ENCODE data around the gene VEGFD.
A peak's percentile ranks its signal among the peaks of the same experiment; 100 is the strongest.

VEGFD gene

GRCh38 chrX:15334561-15334960 lies 49.7 kb downstream of the VEGFD start:
- H3K4me3 ChIP-seq (ENCODE audit: low read depth, low read length) = peak overlapping the region; percentile 78
- DNase-seq (ENCODE audit: low read depth) = peak; percentile 30
- TF ChIP-seq, protein P1, sequence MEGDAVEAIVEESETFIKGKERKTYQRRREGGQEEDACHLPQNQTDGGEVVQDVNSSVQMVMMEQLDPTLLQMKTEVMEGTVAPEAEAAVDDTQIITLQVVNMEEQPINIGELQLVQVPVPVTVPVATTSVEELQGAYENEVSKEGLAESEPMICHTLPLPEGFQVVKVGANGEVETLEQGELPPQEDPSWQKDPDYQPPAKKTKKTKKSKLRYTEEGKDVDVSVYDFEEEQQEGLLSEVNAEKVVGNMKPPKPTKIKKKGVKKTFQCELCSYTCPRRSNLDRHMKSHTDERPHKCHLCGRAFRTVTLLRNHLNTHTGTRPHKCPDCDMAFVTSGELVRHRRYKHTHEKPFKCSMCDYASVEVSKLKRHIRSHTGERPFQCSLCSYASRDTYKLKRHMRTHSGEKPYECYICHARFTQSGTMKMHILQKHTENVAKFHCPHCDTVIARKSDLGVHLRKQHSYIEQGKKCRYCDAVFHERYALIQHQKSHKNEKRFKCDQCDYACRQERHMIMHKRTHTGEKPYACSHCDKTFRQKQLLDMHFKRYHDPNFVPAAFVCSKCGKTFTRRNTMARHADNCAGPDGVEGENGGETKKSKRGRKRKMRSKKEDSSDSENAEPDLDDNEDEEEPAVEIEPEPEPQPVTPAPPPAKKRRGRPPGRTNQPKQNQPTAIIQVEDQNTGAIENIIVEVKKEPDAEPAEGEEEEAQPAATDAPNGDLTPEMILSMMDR (conservative IDR thresholded peaks at IDR 0.05; ENCODE audit: low read depth, low read length) = no peak

DNA sequence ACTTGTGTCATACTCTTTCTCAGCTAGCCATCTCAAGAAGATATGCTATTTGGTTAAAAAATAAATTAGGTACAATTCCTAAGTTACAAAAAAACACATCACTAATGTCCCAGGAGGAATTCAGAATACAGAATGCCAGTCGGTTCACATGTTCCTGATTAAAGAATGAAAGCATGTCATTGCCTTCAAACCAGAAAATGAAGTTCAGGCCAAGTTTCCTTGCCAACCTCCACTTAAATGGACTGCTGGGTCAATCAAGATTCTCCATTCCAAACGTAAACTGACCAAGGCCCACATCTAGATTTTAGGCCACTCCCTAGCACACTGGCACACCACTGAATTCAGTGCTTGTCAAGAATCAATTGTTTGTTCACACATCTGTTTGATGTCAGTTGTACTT lies 55.4 kb downstream of the VEGFD start:
- no peak overlapping the region for H3K4me3 ChIP-seq (ENCODE audit: low read depth, low read length)
- TF ChIP-seq, protein P1 (conservative IDR thresholded peaks at IDR 0.05; ENCODE audit: low read depth, low read length) = no peak
- no peak for DNase-seq (ENCODE audit: low read depth)

DNA sequence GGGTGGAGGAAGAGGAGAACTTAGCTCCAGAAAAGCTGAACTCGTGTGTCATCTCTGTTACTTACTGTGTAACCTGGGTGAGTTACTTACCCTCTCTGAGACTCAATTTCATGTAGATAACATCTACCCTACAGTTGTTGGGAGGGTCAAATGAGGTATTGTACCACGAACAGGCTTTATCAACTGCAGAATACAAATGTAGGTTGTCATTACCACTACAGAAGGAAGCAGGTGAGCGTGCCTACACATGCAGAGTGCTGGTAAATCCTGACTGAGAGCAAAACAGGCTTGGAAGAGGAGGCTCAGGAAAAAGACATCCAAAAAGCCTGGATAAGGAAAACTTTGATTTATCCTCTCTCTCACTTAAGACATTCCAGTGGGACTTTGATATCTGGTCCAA lies 56.1 kb downstream of the VEGFD start:
- TF ChIP-seq, protein P1 (conservative IDR thresholded peaks at IDR 0.05; ENCODE audit: low read depth, low read length) = no peak

DNA sequence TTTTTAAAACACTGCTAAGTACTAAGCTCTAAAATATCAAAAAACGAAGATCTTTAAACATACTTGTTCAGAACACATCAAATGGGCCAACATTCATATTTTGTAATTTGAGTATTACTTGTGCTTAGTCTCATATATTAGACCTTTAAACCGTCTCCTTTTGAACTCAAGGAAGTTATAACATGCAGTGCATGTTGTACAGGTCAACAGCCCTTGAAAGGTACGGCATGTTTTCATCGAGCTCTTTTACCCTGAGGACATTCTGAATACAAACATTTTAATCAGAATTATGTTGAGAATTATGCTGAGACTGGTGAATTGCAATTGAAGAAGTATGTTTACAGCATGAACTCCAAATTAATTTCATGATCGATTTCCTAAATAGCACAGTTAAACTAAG lies 61.7 kb downstream of the VEGFD start:
- no peak for DNase-seq (ENCODE audit: low read depth)
- TF ChIP-seq, protein P1 (conservative IDR thresholded peaks at IDR 0.05; ENCODE audit: low read depth, low read length) = no peak
- H3K4me3 ChIP-seq (ENCODE audit: low read depth, low read length) = no peak overlapping the region

More for the DNA sequence above, 56.1 kb downstream of the VEGFD start:
- no peak for DNase-seq (ENCODE audit: low read depth)
- H3K4me3 ChIP-seq (ENCODE audit: low read depth, low read length) = no peak overlapping the region

DNA sequence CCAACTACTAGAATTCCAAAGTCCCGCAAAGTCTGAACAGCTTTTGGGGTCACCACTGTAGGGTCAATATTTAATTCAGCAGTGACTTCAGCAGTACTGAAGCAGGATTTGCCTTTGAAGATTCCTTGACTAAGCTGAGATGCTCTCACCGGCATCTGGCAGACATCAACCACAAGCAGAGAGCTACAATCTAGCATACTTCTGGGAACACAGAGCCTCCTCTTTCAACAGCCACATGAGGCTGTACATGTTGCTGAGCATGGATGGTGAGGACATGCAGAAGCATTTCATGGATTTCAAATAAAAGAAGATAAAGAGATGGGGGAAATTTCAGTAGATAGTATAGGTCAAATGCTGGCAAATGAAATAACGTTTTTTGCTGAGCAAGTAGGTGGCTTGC lies 62.1 kb downstream of the VEGFD start:
- DNase-seq (ENCODE audit: low read depth) = no peak
- TF ChIP-seq, protein P1 (conservative IDR thresholded peaks at IDR 0.05; ENCODE audit: low read depth, low read length) = no peak
- no peak overlapping the region for H3K4me3 ChIP-seq (ENCODE audit: low read depth, low read length)

DNA sequence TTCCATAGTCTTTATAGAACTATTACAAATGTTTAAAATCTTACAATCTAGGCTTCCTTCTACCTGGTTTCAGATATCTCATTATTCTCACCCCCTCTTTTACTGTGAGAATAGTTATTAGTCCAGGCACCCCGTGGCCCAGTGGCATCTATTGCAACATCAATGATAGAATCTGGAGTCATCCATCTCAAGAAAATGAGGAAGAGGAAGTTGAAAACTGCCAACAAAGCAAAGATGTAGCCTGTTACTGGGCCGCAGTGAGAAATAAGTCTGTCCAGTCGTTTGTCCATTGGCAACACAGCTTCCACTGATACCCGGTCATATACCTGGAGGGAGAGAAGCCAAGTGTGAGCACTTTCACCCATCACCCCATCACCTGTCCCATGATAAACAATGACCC lies 62.8 kb downstream of the VEGFD start:
- no peak for DNase-seq (ENCODE audit: low read depth)
- TF ChIP-seq, protein P1 (conservative IDR thresholded peaks at IDR 0.05; ENCODE audit: low read depth, low read length) = no peak
- H3K4me3 ChIP-seq (ENCODE audit: low read depth, low read length) = no peak overlapping the region

GRCh38 chrX:15320297-15320696 lies 63.9 kb downstream of the VEGFD start:
- no peak for DNase-seq (ENCODE audit: low read depth)
- no peak overlapping the region for H3K4me3 ChIP-seq (ENCODE audit: low read depth, low read length)
- TF ChIP-seq, protein P1 (conservative IDR thresholded peaks at IDR 0.05; ENCODE audit: low read depth, low read length) = no peak

All from choroid plexus epithelial cell (primary cell).